Measurements from ENCODE around the gene TEX12.

TEX12 gene

DNA sequence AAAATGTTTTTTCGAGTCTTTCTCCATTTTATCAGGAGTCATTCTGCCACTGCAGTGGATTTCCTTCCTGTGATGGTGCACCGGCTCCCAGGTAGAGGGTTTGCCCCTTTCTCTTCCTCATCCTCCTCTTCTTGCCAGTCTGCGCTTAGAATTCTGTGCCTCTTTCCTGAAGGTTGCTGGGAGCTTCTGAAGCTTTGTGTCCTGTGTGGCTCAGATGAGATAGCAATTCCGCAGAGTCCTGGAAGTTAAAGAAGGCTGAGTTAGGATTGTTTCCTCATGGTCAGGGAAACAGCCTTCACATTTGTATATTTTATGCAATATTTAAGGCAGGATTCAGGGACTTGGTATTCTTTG lies 8.4 kb downstream of the TEX12 start:
- TF ChIP-seq, protein P1, sequence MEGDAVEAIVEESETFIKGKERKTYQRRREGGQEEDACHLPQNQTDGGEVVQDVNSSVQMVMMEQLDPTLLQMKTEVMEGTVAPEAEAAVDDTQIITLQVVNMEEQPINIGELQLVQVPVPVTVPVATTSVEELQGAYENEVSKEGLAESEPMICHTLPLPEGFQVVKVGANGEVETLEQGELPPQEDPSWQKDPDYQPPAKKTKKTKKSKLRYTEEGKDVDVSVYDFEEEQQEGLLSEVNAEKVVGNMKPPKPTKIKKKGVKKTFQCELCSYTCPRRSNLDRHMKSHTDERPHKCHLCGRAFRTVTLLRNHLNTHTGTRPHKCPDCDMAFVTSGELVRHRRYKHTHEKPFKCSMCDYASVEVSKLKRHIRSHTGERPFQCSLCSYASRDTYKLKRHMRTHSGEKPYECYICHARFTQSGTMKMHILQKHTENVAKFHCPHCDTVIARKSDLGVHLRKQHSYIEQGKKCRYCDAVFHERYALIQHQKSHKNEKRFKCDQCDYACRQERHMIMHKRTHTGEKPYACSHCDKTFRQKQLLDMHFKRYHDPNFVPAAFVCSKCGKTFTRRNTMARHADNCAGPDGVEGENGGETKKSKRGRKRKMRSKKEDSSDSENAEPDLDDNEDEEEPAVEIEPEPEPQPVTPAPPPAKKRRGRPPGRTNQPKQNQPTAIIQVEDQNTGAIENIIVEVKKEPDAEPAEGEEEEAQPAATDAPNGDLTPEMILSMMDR (IDR thresholded peaks at IDR 0.05; ENCODE audit: insufficient read depth, low read depth, low read length, missing control alignments): no peak
- no peak overlapping the region for H3K4me3 ChIP-seq (ENCODE audit: low read length)

DNA sequence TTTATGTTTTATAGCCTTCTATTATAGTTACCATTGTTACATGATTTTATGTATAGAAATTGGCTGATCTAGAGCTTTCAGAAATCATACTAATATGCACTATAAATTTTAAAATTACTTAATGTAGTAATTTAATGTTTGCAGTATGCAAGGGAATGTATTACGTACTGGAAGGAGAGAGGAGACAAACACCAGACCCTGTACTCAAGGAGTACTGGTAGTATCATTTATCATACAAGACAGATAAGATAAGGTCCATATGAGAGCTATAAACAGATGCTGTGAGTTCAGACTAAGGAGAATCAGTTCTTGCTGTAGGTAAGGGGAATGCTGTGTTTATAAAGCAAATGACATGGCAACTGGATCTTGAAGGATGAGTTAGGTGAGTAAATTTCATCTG lies 8.9 kb downstream of the TEX12 start:
- no peak for DNase-seq (ENCODE audit: low read depth)
- no peak overlapping the region for H3K4me3 ChIP-seq (ENCODE audit: low read length)
- TF ChIP-seq, protein P1 (IDR thresholded peaks at IDR 0.05; ENCODE audit: insufficient read depth, low read depth, low read length, missing control alignments): no peak

More for the DNA sequence above, 8.4 kb downstream of the TEX12 start:
- no peak for DNase-seq (ENCODE audit: low read depth)

GRCh38 chr11:112177589-112177988 lies 10.4 kb downstream of the TEX12 start:
- TF ChIP-seq, protein P1 (IDR thresholded peaks at IDR 0.05; ENCODE audit: insufficient read depth, low read depth, low read length, missing control alignments): no peak
- no peak for DNase-seq (ENCODE audit: low read depth)
- no peak overlapping the region for H3K4me3 ChIP-seq (ENCODE audit: low read length)

DNA sequence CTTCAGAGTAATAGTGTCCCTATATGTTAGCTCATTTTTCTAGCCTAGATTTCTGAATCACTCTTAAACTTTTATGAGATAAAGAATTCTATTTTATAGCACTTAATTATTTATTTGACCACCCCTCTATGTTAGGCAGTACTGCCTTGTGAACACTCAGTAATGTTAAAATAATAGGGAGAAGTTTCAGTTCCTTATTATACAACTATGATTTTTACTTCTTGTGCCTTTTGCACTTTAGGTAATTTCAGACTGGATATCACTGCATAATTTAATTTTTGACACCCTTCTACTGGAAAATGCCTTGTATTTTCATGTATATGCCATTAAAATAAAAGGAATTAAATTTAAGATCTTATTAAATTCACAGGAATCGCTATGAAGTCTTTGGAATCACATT lies 11.3 kb downstream of the TEX12 start:
- no peak for DNase-seq (ENCODE audit: low read depth)
- TF ChIP-seq, protein P1 (IDR thresholded peaks at IDR 0.05; ENCODE audit: insufficient read depth, low read depth, low read length, missing control alignments): no peak
- no peak overlapping the region for H3K4me3 ChIP-seq (ENCODE audit: low read length)

DNA sequence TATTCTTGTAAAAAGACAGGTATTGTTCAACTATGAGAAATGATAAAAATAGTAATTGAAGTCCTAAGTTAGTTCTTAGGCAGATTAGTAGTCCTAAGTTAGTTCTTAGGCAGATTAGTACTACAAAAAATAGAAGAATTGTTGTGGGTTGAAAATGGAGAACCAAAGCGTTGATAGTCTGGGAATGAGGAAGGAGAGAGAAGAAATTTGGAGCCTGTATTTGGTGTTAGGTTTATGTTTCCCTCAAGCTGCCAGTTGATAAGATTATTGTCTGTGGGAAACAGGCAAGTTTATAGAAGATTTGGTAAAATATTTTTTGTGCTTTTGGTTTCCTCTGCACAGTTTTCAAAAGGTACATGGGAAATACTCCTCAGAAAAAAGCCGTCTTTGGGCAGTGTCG lies 11.8 kb downstream of the TEX12 start:
- TF ChIP-seq, protein P1 (IDR thresholded peaks at IDR 0.05; ENCODE audit: insufficient read depth, low read depth, low read length, missing control alignments): no peak
- no peak for DNase-seq (ENCODE audit: low read depth)
- no peak overlapping the region for H3K4me3 ChIP-seq (ENCODE audit: low read length)

DNA sequence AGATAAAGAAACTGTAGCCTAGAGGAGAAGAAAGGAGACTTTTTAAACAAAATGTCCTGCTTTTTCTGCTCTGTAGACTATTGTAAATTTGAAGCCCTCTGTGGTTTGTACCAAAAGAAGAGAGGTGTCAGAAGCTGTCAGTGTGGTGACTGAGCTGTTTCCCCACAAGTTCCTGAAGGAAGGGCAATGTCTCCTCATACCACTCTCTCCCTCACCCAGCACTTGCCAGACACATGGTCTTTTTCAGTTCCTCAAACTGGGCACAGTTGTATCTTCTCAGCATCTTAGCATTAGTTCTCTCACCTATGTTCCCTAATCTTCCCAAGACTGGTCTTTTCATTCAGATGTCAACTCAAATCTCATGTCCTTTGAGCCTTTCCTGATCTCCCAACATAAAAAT lies 12.4 kb downstream of the TEX12 start:
- TF ChIP-seq, protein P1 (IDR thresholded peaks at IDR 0.05; ENCODE audit: insufficient read depth, low read depth, low read length, missing control alignments): no peak
- H3K4me3 ChIP-seq (ENCODE audit: low read length): no peak overlapping the region
- no peak for DNase-seq (ENCODE audit: low read depth)

DNA sequence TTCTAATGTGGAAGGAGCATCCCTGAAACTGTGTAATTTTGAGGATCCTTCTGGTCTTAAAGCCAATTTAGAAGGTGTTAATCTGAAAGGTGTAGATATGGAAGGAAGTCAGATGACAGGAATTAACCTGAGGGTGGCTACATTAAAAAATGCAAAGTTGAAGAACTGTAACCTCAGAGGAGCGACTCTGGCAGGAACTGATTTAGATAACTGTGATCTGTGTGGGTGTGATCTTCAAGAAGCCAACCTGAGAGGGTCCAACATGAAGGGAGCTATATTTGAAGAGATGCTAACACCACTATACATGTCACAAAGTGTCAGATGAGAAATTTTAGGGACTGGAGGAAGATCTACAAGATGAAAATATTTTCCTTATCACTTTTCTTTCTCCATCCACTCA lies 15.7 kb downstream of the TEX12 start:
- H3K4me3 ChIP-seq (ENCODE audit: low read length): no peak overlapping the region
- no peak for DNase-seq (ENCODE audit: low read depth)
- TF ChIP-seq, protein P1 (IDR thresholded peaks at IDR 0.05; ENCODE audit: insufficient read depth, low read depth, low read length, missing control alignments): no peak
